Spleen (tissue), 11 donors: ENCODE data around the gene APP. TPM values are rescaled to one million over a fixed set of nuclear protein-coding genes. Genes with fewer than 3 reads are reported as not detected.
A peak's percentile ranks its signal among the peaks of the same experiment; 100 is the strongest.

Source experiments
- DNase-seq: peaks from one replicate; pipeline ENCODE4 v3.0.0-alpha.2; 2020
- H3K27ac ChIP-seq, 8 donors: fragments of 200-600 bp; sonication (generic) in 7 of 8; 1 replicate in 4 of 8; 2 replicates in 4 of 8; pipeline versions ENCODE4 v1.5.0 to v1.8.0; 2016 to 2021; ENCODE audit warnings: inconsistent platforms in 4 of 8, mild to moderate bottlenecking in 4 of 8, moderate library complexity in 1 of 8
- H3K27me3 ChIP-seq, 7 donors: fragments of 200-600 bp; sonication (generic) in 6 of 7; replicated peaks in 1 of 7; 1 replicate in 4 of 7; 2 replicates in 3 of 7; pipeline versions ENCODE4 v1.5.0 to v1.8.0; 2016 to 2021; ENCODE audit warnings: inconsistent platforms in 3 of 7, mild to moderate bottlenecking in 1 of 7
- H3K36me3 ChIP-seq, 6 donors: fragments of 200-600 bp; sonication (generic) in 5 of 6; 1 replicate in 4 of 6; 2 replicates in 2 of 6; pipeline versions ENCODE4 v1.5.0 to v1.8.0; 2016 to 2021; ENCODE audit warnings: inconsistent platforms in 2 of 6
- H3K4me1 ChIP-seq, 6 donors: fragments of 200-600 bp; sonication (generic) in 5 of 6; 1 replicate in 3 of 6; 2 replicates in 3 of 6; pipeline versions ENCODE4 v1.5.0 to v1.8.0; 2016 to 2021; ENCODE audit warnings: inconsistent platforms in 3 of 6
- H3K4me3 ChIP-seq, 8 donors: fragments of 200-600 bp; sonication (generic) in 7 of 8; 1 replicate in 4 of 8; 2 replicates in 4 of 8; pipeline versions ENCODE4 v1.5.0 to v1.8.0; 2016 to 2021; ENCODE audit warnings: inconsistent platforms in 4 of 8, mild to moderate bottlenecking in 4 of 8, moderate library complexity in 2 of 8
- H3K9me3 ChIP-seq, 8 donors: fragments of 200-600 bp; sonication (generic) in 7 of 8; 1 replicate in 4 of 8; 2 replicates in 4 of 8; pipeline versions ENCODE4 v1.5.0 to v1.8.0; 2016 to 2021; ENCODE audit warnings: inconsistent platforms in 4 of 8
- CTCF ChIP-seq, 11 experiments: fragments of 200-600 bp in 7 of 11; fragments of 450-650 bp in 4 of 11; sonication (generic) in 4 of 11; IDR thresholded peaks in 8 of 11; conservative IDR thresholded peaks in 3 of 11; 1 replicate in 7 of 11; 2 replicates in 4 of 11; pipeline versions ENCODE4 v1.4.0 to v1.8.0; 2016 to 2021; ENCODE audit warnings: antibody characterized with exemption in 11 of 11, inconsistent platforms in 4 of 11, mild to moderate bottlenecking in 1 of 11
- POLR2A ChIP-seq, 3 donors: fragments of 450-650 bp; IDR thresholded peaks; one replicate each; pipeline ENCODE4 v1.5.1; 2017; ENCODE audit warnings: antibody characterized with exemption in 3 of 3, mild to moderate bottlenecking in 1 of 3
- POLR2AphosphoS5 ChIP-seq, 3 donors: sonication (generic); formaldehyde crosslinking; IDR thresholded peaks; one replicate each; pipeline ENCODE4 v1.5.1; 2017; ENCODE audit warnings: antibody characterized with exemption in 3 of 3
- WGBS, 5 donors: extraction: QIAGEN DNeasy Blood & Tissue Kit in 3 of 5; methylation state at CpG; one replicate each; pipeline versions ENCODE4 v1.1.5 to v1.1.7; 2013 to 2018; 5-methylcytosine and 5-hydroxymethylcytosine counted together
- intact Hi-C: fragments of 100-400 bp; cut with DNase I; formaldehyde crosslinking; loops from one replicate; pipeline ENCODE4 v1.15.0; 2023; ENCODE audit warnings: low total_unique reads
- polyA plus RNA-seq, 3 donors: library from polyadenylated mRNA; stranded (reverse); fragments of 200-250 nt; gene quantifications; one replicate each; pipeline ENCODE4 v1.2.1, GENCODE V29; 2013
- total RNA-seq, 7 donors: library from RNA; depleted of rRNA in 3 of 7; stranded (reverse); fragments of >200 nt in 3 of 7; fragmentation: NEBNext Ultra II Directional in 4 of 7; extraction: Animal tissue kit (Norgen Biotek cat#: 25700) in 4 of 7; gene quantifications; one replicate each; pipeline versions ENCODE4 v1.1.0 to v1.2.1, GENCODE V29; 2016 to 2021
- donor health status: healthy with polysubstance abuse.
- donor health status: DM: no; HTN: no; CAD: no; lungs with moderate emphysema.
- donor health status: DM: no; HTN: no; CAD: no.
- donor health status: Bipolar disorder and iron deficiency.
- donor health status: healthy.
- donor health status: DM: no; HTN: no; CAD: no.
- donor health status: DM: yes; HTN: yes; CAD: no.

Gene APP
- total and polyA plus RNA-seq, 10 donors = 25.3 to 398 (median 282) TPM

- no peak for DNase-seq
- H3K27me3 ChIP-seq = no peaks in the 10 kb centered on the region
- peaks cover 12 to 58% (median 36%) of the 10 kb centered on the region in 6 donors for H3K4me1 ChIP-seq
- intact Hi-C loops = no loop called here
- no peak overlapping the region for H3K4me3 ChIP-seq
- H3K27ac ChIP-seq = peak overlapping the region in 4 of 8 donors; percentile 70 to 83 (median 80)
- 80 to 92% (median 83%) methylated on average over 3 of the region's 3 CpGs for WGBS, 5 donors
- no peaks in the 10 kb centered on the region for H3K9me3 ChIP-seq
- peaks cover 0 to 16% (median 0%) of the 10 kb centered on the region in 6 donors for H3K36me3 ChIP-seq
- TF ChIP-seq POLR2A (IDR thresholded peaks at IDR 0.05) (no peak), POLR2AphosphoS5 (IDR thresholded peaks at IDR 0.05) (no peak), CTCF (IDR thresholded peaks at IDR 0.05 in 8 of 11, conservative IDR thresholded peaks at IDR 0.05 in 3 of 11) (no peak)
Observed at GRCh38 chr21:25965951-25966707, 204.4 kb downstream of the APP start.

- Histone ChIP-seq H3K27me3 (no peaks in the 10 kb centered on the region), H3K4me3 (no peak overlapping the region), H3K9me3 (no peaks in the 10 kb centered on the region), H3K4me1 (peaks cover 12 to 65% (median 41%) of the 10 kb centered on the region in 6 donors), H3K36me3 (peaks cover 0 to 4% (median 0%) of the 10 kb centered on the region in 6 donors), H3K27ac (peak overlapping the region in 6 of 8 donors; percentile 24 to 73 (median 66))
- intact Hi-C loops = no loop called here
- no peak for DNase-seq
- no peak for TF ChIP-seq CTCF (IDR thresholded peaks at IDR 0.05 in 8 of 11, conservative IDR thresholded peaks at IDR 0.05 in 3 of 11)
- TF ChIP-seq POLR2AphosphoS5 (IDR thresholded peaks at IDR 0.05) = no peak
- TF ChIP-seq POLR2A (IDR thresholded peaks at IDR 0.05) = no peak
- 90 to 96% (median 95%) methylated on average over 5 of the region's 5 CpGs for WGBS, 5 donors
Observed at GRCh38 chr21:25964926-25965325, 205.6 kb downstream of the APP start.

- Histone ChIP-seq H3K4me1 (peaks cover 12 to 65% (median 41%) of the 10 kb centered on the region in 6 donors), H3K27ac (peak overlapping the region in 6 of 8 donors; percentile 24 to 73 (median 66)), H3K4me3 (no peak overlapping the region), H3K27me3 (no peaks in the 10 kb centered on the region), H3K9me3 (no peaks in the 10 kb centered on the region), H3K36me3 (peaks cover 0 to 7% (median 0%) of the 10 kb centered on the region in 6 donors)
- TF ChIP-seq CTCF (IDR thresholded peaks at IDR 0.05 in 8 of 11, conservative IDR thresholded peaks at IDR 0.05 in 3 of 11) (no peak), POLR2A (IDR thresholded peaks at IDR 0.05) (no peak), POLR2AphosphoS5 (IDR thresholded peaks at IDR 0.05) (peak in 1 of 3 donors; percentile 78)
- DNase-seq = no peak
- WGBS, 5 donors = 49 to 66% (median 51%) methylated on average over 5 of the region's 5 CpGs
- intact Hi-C loops = no loop called here
Observed at GRCh38 chr21:25964015-25964414, 206.6 kb downstream of the APP start.

GRCh38 chr21:25963181-25963580 lies 207.4 kb downstream of the APP start:
- no peak overlapping the region for H3K4me3 ChIP-seq
- 60 to 89% (median 75%) methylated on average over 5 of the region's 5 CpGs for WGBS, 5 donors
- H3K27ac ChIP-seq = peak overlapping the region in 5 of 8 donors; percentile 54 to 73 (median 70)
- peaks cover 0 to 14% (median 0%) of the 10 kb centered on the region in 6 donors for H3K36me3 ChIP-seq
- no peaks in the 10 kb centered on the region for H3K9me3 ChIP-seq
- TF ChIP-seq CTCF (IDR thresholded peaks at IDR 0.05 in 8 of 11, conservative IDR thresholded peaks at IDR 0.05 in 3 of 11) (no peak), POLR2AphosphoS5 (IDR thresholded peaks at IDR 0.05) (peak in 1 of 3 donors; percentile 28)
- intact Hi-C loops = no loop called here
- no peaks in the 10 kb centered on the region for H3K27me3 ChIP-seq
- no peak for DNase-seq
- peaks cover 12 to 59% (median 36%) of the 10 kb centered on the region in 6 donors for H3K4me1 ChIP-seq
